Activated naive CD4-positive, alpha-beta T cell treated with Interleukin-2 at 50 U/mL for 16 hours (primary cell): ENCODE measurements around the gene DRG2.

ENCODE experiments used
- DNase-seq: peaks from one replicate; pipeline ENCODE4 v3.0.0-alpha.2; 2020

DRG2 gene

GRCh38 chr17:18144855-18145254 is 57.1 kb downstream of the DRG2 start:
- DNase-seq, result no peak

DNA sequence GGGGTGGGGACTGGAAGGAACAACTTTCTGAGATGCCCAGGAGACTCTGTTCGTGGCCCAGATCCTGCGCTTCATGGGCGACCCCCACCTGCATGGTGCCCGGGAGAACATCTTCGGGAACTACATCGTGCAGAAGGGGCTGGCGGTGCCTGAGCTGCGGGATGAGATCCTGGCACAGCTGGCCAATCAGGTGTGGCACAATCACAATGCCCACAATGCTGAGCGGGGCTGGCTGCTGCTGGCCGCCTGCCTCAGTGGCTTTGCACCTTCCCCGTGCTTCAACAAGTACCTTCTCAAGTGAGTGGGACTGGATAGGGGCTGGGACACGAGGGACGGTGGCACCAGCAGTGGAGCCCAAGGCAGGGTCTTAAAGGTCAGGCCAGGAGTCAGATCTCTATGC is 58.1 kb downstream of the DRG2 start:
- no peak for DNase-seq

DNA sequence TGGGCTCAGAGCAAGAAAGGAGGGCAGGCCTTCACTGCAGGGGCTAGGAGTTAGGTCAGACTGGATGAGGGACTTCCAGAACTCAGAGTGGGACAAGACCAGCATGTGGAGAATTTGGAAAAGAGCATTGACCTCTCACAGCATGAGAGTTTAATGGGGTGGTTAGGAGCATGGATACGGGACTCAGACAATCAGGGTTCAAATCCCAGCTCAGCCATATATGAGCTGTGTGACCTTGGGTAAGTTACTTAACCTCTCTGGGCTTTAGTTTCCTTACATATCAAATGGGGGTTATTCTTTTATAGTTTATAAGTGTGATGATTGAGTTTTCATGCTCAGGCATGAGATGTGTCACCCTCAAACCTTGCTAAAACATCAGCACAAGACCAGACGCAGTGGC is 58.5 kb downstream of the DRG2 start:
- no peak for DNase-seq

DNA sequence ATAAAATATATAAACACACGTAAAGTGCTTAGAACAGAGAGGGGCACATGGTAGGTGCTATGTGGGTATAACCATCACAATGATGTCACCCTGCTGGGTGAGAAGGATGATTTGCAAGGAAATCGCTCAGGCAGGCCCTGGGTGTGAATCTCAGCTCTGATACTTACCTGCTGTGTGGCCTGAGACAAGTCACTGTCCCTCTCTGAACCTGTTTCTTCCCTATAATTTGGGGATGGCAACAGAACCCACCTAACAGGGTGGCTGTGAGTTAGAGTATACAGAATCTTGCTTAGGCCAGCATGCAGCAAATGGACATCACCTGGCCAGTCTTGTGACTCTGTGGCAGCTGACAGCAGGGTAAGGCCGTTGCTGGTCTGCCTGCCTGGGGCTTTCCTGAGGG is 59.2 kb downstream of the DRG2 start:
- DNase-seq, result no peak

DNA sequence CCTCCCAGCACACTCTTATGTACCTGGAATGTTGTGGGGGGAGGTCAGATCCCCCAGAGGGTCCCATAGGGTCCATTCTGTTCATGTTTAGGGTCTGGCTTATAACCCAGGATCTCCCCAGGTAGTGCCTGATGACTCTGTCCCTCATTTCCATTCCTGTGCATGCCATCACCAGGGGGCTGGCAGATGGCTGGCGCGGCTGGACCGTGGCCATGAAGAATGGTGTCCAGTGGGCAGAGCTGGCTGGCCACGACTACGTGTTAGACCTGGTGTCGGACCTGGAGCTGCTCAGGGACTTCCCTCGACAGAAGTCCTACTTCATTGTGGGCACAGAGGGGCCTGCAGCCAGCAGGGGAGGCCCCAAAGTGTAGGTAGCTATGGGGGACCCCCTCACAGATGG is 60.8 kb downstream of the DRG2 start:
- DNase-seq, result no peak

GRCh38 chr17:18151290-18151689 is 63.5 kb downstream of the DRG2 start:
- DNase-seq, result no peak

GRCh38 chr17:18155179-18155578 is 67.4 kb downstream of the DRG2 start:
- no peak for DNase-seq

GRCh38 chr17:18156171-18156975 is 68.6 kb downstream of the DRG2 start:
- no peak for DNase-seq

- no peak for DNase-seq
Measured at GRCh38 chr17:18156976-18157280, 69.2 kb downstream of the DRG2 start.
